ENCODE measurements around the gene FCF1. TPM values are rescaled to one million over a fixed set of nuclear protein-coding genes. Genes with fewer than 3 reads are reported as not detected.
A peak's percentile ranks its signal among the peaks of the same experiment; 100 is the strongest.

FCF1 gene, protein sequence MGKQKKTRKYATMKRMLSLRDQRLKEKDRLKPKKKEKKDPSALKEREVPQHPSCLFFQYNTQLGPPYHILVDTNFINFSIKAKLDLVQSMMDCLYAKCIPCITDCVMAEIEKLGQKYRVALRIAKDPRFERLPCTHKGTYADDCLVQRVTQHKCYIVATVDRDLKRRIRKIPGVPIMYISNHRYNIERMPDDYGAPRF
- total RNA-seq (2014; rRNA removed; shearing (Covaris generic)): 62.2 and 67.1 TPM in 2 replicates

DNA sequence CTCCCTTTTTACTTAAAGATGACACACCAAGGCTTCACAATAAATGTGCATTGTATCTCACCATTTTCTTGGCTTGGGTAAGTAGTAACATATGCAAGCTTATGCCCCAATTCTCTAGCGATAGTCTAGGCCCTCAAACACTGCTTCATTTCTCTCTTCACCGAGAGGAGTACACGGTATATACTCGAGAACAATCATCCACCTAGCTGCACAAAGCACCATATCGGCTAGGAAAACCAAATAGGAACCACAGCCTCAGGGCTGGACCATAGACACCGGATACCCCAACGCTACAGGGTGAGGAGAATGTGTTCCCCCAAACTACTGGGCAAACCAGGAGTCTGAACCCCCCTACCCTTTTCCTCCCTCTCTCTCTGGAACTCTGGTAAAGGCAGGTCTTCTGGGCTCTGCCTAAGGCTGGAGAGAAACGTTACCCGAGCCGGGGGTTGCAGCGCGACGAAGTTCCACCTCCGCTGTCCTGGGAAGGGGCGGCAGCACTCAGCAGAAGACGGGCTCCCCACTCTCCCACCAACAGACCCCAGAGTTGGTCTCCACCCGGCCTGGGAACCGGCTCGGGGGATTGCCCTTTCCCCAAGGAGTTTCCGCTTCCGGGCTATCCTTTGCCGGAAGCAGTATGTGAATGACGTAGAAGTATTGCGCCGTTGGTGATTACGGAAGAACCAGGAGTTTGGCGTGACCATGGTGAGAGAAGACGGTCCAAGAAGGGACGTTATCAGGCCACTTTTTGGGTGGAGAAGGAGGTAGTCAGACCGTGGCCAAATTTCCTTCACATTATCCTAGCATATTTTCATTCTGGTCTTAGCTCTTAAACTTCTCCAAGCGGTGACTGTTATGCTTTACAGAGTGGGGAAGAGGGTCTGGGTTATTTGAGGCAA lies at the start of gene FCF1, which contains the start of gene AREL1:
TSS of gene FCF1 (plus strand) at position 646 of the 896 bp plus-strand sequence. CDS start at position 700, 54 bp downstream.
TSS of gene AREL1 (minus strand) at position 582 of the 896 bp plus-strand sequence. CDS start 27,465 bp downstream, outside the sequence.
- DNase-seq (ENCODE audit: low read depth): peak; percentile 90

DNA sequence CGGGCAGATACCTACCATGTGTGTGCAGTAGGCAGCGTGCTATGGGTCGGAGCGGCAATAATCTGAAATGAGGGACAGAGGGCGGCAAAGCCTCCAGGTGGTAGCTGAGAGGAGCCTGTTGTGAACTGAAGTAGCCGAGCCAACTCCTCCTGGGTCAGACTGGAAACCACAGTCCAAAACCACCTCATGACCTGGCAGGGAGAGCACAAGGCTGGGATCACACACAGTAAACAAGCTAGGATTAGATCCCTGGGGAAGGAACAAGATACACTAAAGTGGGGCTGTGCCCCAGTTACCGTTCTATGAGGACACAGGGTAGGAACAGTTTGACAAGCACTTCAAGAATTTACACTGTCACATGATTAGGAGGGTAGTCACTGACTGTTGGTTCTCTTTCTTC lies 49.1 kb upstream of the FCF1 start:
- peak; percentile 30 for DNase-seq (ENCODE audit: low read depth)

DNA sequence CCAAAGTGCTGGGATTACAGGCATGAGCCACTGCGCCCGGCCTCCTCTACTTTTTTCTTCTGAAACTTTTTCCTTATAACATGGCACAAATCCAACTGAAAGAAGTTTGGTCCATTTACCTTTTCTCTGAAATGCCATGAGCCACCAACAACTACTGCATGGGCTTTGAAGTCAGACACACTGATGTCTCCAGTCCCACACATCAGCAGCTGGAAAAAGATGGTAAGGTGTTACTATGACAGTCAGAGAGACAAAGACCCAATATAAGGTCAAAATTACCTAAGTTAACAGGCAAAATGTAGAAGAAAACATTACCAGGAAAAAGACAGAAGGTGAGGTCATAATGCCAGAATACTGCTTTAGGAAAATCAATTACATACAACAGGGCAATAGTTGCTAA lies 48.2 kb upstream of the FCF1 start:
- DNase-seq (ENCODE audit: low read depth): no peak

DNA sequence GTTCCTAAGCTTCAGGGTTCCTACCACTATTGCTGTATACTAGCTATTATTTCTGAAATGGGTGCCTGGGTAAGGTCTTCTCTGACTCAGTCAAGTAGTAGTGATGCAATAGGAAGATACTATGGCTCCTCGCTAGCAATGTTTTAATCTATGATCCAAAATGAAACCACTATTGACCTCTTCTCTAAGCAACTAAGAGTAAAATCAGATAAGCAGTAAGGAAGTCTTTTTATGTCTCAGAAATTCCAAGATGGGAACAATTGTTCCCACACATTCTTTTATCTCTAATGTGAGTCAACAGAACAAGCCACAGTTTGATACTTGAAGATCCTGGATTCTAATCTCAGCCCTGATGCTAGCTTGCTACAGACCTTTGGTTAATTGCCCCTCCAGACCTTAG lies 45.2 kb upstream of the FCF1 start:
- peak; percentile 60 for DNase-seq (ENCODE audit: low read depth)

DNA sequence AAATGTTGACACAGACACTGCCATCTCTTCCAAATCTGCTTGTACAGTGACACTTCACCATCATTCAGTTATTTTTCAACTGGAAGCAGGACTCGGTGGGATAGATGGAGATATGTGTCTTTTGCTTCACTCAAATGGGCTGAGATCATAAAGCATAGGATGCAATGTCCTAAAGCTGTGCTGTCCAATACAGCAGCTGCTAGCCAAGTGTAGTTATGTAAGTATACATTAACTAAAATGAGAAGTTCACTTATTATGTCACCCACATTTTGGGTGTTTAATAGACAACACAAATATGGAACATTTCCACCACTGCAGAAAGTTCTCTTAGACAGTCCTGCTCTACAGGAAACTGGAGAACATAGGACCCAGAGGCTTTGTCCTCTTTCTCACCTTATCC lies 43.7 kb upstream of the FCF1 start:
- DNase-seq (ENCODE audit: low read depth): no peak

DNA sequence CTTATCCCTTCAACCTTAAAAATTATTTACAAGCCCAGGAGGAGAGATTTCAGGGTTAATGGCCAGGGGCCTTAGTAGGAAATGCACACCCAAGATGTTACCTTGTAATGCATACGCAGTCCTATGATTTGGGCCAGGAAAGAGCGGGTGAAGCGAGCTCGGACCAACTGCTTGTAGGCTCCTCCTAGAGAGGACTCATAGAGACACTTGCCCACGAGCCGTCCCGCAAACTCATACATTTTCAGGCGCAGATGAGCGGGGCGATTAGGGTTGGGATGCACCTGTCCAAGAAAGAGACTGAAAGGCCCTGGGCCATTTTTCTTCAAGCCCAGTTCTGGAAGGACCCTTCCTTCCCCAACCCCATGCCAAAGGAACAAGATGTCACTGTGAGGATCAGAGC lies 43.1 kb upstream of the FCF1 start:
- no peak for DNase-seq (ENCODE audit: low read depth)

DNA sequence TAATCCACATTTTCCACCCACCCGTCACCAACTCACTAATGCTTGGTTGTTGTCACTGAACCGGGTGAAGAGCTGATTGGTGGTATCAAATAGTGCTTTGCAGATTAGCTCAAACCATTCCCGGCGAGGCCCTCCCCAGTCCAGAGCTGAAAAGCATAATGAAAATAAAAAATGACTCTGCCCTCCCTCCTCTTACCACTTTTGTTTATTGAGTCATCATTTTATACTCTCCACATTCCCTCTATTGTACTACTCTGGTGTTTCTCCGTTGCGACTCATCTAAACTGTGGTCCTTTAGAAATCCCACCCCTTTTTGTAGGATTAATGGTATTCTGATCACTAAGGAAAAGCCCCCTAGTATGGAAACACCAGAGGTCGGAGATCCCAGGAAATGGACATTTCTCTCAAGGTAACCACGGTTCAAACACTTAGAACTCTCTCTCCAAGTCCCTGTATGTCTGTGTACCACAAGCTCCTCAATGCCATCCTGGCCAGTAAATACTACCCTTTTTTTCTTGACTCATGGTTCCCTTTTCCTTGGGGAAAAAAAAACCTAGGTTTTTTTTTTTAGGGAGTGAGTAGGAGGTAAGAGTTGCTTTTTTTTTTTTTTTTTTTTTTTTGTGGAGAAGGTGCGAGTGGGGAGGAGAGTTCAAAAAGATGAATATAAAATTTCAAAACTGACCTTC lies 42.1 kb upstream of the FCF1 start:
- DNase-seq (ENCODE audit: low read depth): peak; percentile 77

DNA sequence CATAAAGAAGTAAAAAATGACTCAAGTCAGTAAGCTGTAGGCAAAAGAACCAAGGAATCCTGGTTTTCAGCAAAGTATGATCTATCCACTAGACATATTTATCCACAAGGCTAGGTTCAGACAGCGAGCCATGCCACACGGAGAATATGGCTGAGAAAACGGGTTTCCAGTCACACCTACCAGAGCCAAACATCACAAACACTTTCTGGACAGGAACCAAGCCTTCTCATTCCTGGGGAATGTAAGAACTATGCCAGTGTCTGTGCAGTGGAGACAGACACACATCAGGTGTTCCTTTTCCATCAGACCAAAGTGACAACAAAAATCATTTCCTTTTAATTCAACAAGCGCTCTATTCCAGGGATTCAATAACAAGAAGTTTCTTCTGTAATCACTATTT lies 41.2 kb upstream of the FCF1 start:
- peak; percentile 91 for DNase-seq (ENCODE audit: low read depth)

DNA sequence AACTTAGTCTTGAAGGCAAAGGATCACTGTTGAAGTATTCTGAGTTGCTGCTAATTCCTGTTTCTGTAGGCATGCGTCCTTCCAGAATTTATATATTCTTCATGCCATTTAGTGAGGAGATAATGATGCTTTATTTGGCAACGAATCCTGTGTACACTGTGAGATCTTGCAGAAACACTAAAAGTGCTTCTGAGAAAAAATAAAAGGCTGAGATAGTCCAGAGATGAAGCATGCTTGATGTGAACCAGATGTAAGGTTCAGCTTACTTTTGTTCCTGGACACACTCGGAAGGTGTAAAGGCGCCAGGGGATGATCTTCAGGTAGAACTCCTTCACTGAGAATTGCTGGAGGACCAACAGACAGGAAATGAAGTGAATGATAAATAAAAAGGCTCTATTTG lies 39.2 kb upstream of the FCF1 start:
- no peak for DNase-seq (ENCODE audit: low read depth)

DNA sequence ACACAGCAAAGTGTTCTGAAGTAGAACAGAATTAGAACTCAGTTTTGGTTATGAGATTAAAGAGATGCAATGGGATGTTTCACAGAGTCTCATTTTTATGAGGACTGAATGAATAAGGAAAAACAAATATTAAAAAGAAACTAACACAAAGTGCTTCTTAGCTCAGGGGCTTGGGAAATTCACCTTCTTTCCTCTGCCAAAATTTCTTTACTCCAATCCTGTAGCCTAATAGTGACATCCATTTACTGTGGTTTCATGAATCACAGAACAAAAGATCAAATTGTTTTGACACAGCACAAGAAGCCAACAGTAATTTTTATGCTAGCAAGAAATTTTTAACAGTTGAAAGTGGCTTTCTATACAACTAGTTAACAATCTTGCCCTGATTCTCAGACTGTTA lies 37.7 kb upstream of the FCF1 start:
- no peak for DNase-seq (ENCODE audit: low read depth)

DNA sequence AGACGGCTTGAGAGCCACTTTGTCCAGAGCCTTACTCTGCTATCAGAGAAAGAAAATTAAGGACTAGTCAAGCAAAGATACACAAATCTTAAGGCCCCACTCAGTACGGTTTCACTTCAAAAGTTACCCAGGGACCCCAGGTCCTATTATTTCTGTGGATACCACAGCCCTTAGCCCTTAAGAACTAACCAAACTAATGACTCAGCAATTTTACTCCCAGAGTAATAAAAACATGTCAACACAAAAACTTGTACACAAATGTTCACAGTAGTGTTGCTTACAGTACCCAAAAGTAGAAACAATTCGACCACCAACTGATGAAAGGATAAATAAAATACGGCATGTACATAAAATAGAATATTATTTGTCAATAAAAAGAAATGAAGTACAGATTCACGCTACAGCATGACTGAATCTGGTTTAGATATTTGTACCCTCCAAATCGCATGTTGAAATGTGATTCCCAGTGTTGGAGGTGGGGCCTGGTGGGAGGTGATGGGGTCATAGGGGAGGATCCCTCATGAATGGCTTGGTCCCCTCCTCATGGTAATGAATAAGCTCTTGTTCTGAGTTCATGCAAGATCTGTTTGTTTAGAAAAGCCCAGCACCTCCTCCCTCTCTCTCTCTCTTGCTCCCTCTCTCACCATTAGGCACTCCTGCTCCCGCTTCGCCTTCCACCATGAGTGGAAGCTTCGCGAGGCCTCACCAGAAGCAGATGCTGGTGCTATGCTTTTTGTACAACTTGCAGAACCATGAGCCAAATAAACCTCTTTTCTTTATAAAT lies 30.6 kb upstream of the FCF1 start:
- DNase-seq (ENCODE audit: low read depth): no peak

DNA sequence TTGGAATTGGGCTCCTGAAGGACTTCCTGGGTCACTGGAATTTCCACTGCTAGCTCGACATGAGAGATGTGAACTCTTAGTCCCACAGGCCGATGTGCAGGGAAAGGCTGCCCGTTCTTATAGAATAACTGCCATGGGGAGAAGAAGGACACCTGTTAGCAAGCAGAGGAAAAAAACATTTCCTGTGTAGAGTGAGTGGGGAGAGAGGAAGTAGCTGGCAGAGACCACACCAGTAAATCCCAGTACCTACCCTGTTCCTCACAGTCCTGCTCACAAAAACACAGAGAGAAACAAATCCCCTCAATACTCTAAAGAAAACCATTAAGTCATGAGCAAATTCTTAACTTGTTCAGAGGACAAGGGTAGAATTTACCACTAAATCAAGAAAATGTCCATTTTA lies 29.5 kb upstream of the FCF1 start:
- no peak for DNase-seq (ENCODE audit: low read depth)

DNA sequence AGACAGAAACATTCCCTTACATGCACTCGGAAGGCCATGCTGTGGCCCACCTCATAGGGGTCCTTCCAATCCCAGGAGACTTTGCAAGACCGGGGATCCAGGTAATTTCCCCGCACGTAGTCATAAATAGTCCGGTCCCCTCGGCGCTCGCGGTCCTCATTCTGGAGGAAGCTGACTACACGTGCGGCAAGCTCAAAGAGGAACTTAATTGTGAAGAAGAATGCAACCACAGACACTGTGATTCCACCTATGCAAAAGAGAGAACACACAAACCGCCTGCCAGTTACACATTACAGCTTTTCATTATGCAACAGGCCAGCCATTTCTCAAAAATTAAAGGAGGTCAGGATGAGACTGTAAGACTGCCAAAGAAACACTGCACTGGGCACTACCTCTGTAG lies 28.5 kb upstream of the FCF1 start:
- no peak for DNase-seq (ENCODE audit: low read depth)

DNA sequence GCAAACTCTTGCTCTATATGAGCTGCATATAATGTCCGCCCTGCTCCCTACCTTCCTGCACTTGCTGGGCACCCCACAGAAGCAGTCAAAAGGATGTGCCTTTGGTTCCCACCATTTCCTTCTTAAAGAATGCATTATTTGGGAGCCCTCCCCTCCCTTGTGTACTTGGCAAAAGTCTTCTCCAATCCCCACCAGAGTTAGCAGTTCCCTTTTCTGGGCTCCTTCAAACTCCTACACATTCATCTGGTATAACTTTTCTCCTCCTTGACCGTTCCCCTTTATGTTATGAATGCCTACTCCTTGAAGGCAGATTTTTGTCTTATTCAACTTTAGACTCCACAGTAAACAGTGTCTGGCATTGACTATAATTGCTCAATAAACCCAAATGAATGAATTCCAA lies 27.9 kb upstream of the FCF1 start:
- DNase-seq (ENCODE audit: low read depth): no peak

DNA sequence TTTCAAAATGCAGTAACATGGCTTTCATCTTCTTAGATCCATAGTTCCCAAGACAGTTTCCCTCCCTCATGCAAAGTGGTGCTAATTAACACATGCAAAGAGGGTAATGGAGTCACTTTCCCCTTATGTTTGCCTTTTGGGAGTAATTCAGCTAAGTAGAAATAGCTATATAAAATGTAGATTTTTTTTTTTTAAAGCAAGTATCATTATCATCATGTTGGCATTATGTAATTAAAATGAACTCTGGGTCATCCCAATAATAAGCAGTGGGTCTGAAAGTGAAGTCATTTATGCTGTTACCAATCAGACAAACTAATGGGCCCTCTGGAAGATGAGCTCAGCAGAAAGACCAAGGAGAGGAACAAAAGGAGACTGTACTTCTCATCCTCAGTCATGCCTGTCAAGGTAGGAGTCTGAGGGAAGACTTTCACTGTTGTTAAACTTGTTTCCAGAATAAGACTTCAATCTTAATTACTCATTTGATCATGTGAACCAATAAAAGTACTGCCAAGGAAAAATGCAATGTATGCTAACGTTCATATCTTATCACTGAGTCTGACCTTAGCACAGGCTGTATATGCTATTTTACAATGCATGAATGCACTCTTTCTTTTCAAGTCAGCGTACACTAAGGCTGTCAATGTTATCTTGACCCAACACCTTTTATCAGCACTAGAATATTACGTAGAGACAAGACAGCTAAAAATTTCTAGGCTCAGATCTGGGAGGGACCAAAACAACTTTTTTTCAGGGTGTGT lies 26.8 kb upstream of the FCF1 start:
- no peak for DNase-seq (ENCODE audit: low read depth)

DNA sequence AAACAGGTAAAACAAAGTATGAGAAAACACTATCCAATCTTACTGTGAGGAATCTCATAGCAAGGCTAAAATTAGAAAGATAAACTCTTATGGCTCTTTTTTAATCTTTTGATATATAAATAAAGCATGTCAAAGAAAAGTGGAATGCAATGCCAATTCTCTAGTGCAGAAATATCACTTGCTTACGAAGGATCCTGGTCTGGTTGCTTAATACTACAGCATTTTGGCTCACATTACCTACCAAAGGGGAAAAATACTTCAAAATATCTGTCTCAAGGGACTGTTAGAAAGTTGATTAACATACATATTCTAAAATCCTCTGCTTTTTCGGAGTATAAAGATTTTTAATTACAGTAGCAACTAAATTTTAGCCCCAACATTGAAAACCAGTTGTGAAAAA lies 21.5 kb upstream of the FCF1 start:
- no peak for DNase-seq (ENCODE audit: low read depth)

DNA sequence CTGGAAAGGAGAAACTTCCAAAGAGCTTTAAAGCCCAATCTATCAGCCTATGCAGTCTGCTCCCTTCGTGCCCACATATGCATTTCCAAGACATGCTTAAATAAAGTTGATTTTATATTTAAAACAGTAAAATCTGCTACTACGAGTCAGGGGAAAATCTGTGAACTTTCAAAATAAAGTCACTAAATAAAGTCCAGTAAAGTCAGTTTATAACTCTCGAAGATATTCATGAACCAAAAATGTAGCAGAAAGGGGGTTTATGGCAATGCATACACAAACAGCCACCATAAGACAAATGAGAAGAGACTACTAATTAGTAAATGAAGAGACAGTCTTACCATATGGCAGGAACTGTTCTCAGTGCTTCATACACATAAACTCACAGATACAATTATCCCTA lies 19.8 kb upstream of the FCF1 start:
- no peak for DNase-seq (ENCODE audit: low read depth)

DNA sequence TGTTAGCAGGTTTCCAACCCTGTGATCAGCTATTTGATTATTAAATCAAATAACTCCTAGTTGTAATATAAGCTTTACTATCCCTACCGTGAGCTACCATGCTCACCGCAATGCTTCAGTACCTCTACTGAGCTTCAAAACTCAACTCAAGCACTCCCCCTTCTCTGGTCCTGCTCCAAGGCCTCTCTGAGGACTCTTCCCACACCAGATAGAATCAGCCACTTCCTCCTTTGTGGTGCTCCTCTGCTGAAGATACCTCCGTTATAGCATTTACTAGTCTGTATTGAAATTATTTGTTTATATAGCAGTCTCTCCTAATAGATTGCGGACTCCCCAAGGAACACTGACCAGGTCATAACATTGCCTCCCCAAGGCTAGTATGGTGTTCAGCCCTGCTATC lies 17.5 kb upstream of the FCF1 start:
- no peak for DNase-seq (ENCODE audit: low read depth)

DNA sequence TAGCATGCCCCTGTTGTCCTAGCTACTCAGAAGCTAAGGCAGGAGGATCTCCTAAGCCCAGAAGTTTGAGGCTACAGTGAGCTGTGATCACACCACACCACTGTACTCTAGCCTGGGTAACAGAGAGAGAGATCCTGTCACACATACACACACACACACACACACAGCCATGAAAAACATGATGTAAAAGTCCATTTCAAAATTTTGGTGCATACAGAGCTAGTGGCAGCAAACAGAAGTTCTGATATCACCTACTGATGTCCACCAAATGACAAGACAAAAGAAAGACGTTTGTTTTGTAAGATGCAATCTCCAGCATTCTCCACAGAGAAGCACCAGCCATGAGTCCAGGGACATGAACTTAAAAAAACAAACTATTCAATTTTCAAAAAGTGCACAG lies 15.9 kb upstream of the FCF1 start:
- DNase-seq (ENCODE audit: low read depth): no peak

DNA sequence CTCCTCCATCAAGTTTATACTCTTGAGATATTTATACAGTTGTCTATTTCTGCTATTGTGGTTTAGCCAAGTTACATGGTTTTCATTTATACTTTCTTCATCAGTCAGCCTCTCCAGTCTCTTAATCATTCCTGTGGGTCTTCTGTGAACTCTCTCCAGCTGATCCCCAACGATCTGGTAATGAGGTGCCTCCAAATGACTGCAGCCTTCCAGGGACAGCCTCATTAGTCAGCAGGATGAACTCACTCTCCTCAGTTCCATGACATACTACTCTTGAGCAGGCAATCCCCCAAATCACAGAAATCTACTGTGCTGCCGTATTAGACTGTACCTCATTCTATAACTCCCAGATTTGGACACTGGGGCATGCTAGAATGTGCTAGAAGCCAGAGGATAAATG lies 15.4 kb upstream of the FCF1 start:
- DNase-seq (ENCODE audit: low read depth): peak; percentile 79

DNA sequence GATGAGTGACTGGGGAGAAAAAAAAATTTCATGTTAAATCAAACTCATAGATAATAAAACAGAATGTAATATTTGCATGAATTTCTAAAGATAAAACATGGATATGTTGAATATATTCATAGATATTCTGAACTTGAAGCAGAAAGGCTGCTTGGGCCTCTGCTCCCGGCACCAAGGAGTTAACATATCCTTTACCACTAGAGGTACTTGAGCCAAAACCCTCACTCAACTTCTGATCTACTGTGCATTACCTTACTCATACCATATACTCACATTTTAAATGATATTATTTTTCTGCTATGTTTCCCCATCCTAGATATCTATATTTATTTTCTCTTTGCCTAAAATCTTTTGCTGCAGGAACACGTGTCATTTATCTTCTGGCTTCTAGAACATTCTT lies 15.0 kb upstream of the FCF1 start:
- no peak for DNase-seq (ENCODE audit: low read depth)

All from M059J (cell line).